Right renal pelvis (tissue), 4 donors: ENCODE data around the gene TNFSF18. TPM values are rescaled to one million over a fixed set of nuclear protein-coding genes. Genes with fewer than 3 reads are reported as not detected.
A peak's percentile ranks its signal among the peaks of the same experiment; 100 is the strongest.
"Not testable (repeated sequence)": the region's sequence is repeated elsewhere in the genome, so short reads cannot be mapped to it uniquely, and the experiment has no call there.

ENCODE experiments used
- DNase-seq, 4 donors: peaks; one replicate each; pipeline ENCODE4 v3.0.0-alpha.2; 2013; ENCODE audit warnings: low read depth in 4 of 4, low spot score in 3 of 4, missing footprints in 1 of 4
- polyA plus RNA-seq, 4 donors: library from polyadenylated mRNA; unstranded; fragments of 120-200 nt; gene quantifications; one replicate each; pipeline ENCODE4 v1.2.1, GENCODE V29; 2013; ENCODE audit not compliant: insufficient read length in 4 of 4

TNFSF18 gene, protein sequence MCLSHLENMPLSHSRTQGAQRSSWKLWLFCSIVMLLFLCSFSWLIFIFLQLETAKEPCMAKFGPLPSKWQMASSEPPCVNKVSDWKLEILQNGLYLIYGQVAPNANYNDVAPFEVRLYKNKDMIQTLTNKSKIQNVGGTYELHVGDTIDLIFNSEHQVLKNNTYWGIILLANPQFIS
- polyA plus RNA-seq = under 1 TPM; 0.10 to 0.30 (median 0.20) TPM

DNA sequence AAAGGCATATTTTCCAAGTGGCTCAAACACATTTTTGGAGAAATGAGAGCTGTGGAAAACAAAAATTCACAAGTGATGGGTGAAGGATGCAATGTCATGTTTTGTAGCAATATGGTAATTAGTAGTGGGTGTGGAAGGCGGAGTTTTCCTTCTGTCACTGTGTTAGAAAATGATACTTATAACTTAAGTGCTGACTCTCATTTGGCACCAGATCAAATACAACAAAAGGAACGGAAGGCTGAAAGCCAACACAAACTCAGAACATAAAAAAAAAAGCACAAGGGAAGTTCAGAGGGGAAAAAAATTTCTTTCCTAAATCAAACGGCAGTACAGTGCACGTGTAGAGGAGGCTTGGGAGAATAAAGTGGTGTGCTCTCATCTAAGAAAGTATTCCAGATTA, at the start of gene TNFSF18:
Gene TNFSF18, minus strand, starts transcription at position 77 of the 400 bp plus-strand sequence. Its CDS starts 45 bp downstream, at position 32.
- DNase-seq = peak; percentile 16 to 52 (median 30)

DNA sequence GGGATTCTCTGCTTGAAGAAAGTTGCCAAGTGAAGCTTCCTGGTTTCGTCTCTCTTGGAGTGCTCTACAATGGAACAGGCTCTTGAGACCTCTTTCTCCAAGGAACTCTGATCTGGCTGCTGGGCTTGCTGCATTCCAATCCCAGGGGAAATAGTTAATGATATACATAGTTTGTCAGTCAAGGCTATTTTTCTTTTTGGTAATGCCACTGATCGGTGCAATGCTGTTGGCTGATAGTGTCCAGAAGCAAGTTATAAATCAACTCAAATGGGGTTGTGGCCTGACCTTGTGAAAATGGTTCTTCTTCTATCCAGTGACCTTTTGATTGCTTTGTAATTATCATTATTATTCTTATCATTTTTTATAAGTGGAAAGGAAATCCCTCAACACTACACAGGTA, 48.4 kb upstream of the TNFSF18 start:
- no peak for DNase-seq

DNA sequence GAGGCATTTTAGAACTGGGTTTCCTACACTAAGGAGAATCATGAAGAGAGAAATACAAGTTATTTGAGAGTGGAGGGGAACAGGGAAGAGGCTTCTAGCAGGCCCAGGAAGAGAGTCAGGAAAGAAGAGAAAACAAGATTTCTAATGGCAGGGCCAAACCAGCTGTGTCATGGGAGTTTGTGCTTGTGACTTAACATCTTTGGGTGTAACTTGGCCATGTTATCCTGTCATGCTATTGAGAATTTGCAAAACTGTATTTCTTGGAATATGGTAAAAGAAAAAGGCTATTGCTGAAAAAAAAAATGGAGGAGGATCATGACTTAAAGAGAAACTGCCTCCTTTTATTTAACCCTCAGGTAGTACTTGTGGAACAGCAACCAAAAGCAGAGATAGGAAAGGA, 47.4 kb upstream of the TNFSF18 start:
- DNase-seq = no peak

DNA sequence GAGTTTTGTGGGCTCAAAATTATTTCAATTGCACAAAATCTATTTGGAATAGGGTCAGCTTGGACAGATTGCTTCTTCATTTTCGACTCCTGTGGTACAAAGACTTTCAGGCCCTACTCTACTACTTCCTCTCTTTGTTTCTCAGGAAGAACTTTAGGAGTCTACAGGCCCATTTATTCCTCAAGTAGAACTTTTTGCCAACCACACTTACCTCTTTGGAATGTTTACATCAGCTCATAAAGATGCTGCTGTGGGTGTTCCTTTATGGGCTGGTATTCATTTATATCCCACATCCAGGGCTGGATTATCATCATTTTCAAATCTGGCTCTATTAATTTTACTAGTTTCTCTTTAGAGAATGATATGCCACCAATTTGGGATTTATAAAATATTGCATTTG, 46.3 kb upstream of the TNFSF18 start:
- no peak for DNase-seq

DNA sequence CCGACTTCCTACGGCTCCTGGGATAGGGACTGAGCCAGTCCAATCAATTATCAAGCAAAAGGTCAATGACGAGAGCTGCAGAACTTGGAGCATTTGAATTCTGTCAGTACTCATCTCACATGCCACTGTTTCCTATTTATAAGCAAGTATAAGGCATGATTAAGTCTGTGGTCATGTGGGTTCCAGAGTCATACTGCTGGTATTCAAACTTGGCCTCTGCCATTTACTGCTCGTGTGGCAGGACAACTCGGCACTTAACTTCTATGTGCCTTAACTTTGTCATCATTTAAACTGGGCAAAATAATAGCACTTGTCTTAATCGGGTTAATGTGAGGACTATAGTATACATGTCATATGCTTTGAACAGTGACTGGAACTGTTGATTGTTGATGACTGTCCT, 44.9 kb upstream of the TNFSF18 start:
- no peak for DNase-seq

DNA sequence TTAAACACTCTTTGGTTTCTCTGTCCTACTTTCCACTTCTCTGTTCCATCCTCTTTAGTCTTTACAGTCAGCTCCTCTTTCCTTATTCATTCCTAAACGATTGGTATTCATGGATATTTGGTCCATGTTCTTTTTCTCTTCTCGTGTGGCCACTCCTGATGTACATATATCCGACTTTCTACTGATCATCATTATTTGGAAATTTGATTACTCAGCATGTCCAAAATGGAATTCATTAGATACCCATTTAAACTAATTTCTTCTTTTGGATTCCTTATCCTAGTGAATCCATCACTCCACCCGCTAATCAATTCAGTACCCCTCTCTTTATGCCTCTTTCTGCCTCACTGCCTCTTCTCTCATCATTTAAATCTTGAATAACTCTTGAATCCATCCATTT, 43.8 kb upstream of the TNFSF18 start:
- DNase-seq = no peak

DNA sequence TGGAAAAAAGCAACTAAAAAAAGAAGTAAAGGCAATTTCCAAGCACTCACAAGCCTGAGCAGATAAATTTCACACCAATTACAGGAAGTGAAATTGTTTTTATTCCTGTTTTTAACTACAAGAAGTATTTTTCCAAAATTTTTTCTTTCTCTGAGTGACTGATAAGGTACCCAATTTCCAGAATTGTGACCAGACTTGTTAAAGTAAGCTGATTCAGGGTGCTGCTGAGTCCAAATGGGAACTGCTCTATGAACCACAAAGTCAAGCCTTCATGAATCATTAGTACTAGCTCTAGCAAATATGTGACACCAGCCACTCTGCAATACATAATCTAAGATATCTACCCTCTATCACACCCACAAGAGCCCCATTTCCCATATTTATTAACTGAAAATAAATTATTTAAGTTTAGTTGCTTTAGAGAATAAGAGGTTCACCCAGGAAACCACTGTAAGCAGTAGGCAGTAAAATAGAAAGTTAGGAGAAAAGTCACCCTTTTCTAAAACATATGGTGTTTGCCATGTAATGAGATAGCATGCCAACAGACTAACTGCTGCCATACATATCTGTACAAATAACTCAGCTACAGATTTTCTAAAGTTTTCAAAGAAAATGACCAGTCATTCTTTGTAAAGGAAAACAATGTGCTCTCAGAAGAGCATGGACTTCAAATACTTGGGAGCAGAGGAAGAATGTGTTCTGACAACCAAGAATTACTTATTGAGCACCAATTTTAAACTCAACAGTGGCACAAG, 43.1 kb upstream of the TNFSF18 start:
- no peak for DNase-seq

DNA sequence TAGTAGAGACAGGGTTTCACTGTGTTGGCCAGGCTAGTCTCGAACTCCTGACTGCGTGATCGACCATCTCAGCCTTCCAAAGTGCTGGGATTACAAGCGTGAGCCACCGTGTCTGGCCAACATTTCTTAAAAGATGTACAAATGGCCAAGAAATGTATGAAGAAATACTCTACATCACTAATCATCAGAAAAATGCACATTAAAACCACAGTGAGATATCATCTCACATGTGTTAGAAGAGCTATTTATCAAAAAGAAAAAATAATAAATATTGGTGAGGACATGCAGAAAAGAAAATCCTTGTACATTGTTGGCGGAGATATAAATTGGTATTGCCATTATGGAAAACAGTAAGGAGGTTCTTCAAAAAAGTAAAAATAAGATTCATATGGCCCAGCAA, 33.6 kb upstream of the TNFSF18 start:
- DNase-seq = no peak

DNA sequence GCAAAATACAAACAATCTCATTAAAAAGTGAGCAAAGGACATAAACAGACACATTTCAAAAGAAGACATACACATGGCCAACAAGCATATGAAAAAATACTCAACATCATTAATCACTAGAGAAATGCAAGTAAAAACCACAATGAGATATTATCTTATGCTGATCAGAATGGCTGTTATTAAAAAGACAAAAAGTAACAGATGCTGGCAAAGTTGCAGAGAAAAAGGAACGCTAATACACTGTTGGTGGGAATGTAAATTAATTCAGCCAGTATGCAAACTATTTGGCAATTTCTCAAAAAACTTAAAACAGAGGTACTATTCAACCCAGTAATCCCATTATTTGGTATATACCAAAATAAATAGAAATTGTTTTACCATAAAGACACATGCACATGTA, 32.2 kb upstream of the TNFSF18 start:
- no peak for DNase-seq

DNA sequence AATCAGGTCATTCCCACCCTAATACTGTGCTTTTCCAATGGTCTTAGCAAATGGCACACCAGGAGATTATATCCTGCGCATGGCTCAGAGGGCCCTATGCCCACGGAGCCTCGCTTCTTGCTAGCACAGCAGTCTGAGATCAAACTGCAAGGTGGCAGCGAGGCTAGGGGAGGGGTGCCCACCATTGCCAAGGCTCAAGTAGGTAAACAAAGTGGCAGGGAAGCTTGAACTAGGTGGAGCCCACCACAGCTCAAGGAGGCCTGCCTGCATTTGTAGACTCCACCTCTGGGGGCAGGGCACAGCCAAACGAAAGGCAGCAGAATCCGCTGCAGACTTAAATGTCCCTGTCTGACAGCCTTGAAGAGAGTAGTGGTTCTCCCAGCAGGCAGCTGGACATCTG, 23.5 kb upstream of the TNFSF18 start:
- DNase-seq = not testable (repeated sequence)

DNA sequence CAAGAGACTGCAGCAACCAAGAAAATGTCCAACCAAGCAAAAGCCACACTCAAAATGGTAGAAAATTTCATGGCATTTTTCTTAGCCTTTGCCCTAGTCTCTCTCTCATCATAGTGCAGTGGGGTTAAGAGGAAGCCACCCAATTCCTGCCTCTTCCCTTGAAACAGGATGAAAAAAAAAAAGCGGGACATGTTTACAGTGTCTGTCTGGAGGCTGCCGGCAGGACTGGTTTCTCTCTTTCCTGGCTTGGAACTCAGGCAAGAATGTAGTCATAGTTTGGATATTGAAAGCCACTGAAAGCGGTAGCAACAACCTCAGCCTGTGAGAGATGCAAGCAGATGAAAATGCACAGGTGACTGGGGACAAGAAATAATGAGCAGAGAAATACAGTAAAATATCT, 13.3 kb upstream of the TNFSF18 start:
- DNase-seq = no peak

DNA sequence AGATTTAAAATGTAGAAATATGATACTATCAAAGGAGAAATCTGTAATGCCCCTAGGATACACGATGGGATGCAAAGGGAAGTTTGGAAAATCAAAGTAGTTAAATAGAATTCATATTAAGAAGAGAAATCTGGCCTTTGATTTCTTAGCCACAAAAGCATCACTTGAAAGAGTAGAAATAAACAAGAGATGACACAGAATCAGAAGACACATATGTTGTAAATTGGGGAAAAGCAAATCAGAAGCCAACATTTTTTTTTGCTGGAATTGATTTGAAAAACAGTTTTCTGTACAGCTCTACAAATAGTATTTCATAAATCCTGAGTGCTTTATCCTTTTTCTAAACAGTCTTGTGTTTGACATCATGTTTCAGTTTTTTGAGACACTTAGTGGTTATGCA, 12.4 kb upstream of the TNFSF18 start:
- DNase-seq = no peak

DNA sequence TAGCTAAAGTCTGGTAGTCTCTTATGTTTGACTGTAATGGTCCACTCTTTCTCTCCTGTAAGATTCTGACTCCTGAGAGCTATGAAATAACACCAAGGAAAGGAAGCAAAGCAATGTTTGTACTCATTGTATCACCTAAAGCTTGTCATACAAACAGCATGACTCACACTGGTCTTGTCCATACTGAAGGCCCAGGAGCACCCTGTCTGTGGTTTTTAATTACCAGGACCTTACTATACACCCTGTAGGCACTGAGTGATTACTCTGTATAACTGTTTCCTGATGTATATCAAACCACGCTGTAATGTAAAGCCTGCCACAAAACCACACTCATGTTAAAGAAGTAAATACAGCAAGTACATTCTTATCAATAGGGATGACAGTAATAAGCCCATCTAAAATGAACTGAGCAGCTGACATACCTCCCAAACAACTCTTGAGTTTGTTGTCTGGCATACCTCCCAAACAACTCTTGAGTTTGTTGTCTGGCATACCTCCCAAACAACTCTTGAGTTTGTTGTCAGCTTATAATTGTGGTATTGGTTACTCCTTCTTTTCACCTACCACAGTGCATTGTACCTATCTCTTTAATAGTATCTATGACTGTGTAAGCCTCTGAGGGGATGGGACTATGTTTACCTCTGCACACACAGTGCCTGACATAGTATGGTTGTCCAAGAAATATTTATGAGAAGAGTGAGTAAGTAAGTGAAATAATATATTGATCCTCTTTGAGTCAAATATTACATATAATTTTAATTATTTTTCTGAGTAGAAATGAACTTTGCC, 11.6 kb upstream of the TNFSF18 start:
- DNase-seq = no peak

DNA sequence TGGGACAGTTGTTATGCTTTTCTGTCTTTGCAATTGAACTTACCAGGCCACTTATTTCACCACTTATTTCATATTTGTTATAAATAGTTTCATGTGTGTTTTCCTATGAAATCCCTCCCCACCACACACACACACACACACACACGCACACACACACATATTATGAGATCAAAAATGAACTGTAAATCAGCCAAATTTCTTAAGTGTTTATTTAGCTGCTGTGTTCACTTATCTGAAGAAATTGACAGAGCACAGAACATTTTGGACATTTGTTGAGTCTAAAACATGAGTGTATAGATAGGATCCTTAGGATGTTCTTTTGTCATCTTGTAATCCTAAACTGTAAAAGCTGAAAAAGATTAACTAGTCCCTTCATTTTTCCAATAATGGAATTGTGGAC, 7.8 kb upstream of the TNFSF18 start:
- DNase-seq = no peak

DNA sequence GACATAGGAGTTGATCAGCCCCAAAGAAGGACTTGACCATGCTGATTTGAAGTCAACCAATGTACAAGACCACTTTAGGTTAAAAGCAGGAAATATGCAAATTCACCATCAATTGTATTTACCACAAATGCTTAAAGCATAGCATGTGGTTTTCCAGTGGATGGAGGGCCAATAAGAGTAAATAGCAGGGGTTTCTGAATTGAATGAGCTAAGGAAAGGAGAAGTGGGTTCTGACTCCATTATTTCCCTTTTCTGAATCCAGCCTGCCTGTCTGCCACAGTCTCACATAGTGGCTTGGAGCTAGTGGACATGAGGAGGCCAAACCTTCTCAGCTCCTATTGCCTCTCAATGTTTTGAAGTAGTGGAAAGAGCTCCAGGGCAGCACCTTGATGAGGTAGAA, 7.2 kb upstream of the TNFSF18 start:
- DNase-seq = no peak

DNA sequence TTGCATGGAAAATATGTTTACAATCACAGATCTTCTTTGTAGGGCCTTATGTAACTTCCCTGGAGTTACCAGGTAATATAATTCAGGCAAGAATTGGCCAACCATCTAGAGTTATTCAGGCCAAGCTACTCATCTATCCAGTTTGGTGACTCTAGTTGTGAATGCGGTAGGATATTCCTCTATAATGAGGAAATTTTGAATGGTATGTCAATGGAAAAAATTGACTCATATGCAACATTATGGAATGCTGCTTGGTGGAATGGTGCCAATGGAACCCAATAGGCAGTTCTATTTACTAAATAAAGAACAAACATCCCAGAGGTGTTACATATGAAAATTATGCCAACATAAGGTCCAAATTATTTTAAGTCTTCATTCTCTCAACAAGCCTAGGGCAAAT, 5.6 kb upstream of the TNFSF18 start:
- no peak for DNase-seq

DNA sequence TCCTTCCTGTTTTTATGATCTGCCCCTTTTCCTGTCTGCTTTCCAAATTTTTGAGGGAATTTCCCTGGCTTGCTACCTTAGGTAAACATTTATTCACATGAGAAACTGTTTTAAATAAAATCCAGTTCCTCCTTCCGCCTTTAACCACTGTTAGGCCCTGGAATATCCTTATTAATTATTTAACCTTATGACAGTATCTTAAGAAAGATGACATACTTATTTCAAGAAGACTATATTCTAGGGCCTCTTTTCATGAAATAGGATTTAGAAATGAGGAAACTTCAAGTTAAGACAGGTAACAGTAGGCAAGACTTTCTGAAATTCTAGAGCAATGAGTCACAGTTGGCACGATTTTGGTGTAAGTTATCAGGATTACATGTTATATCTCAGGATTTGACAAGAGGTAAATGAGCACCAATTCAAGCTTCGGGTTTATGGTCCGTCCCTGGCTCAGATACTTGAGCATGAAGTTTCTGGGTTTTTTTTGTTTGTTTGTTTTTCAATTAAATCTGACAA, 2.0 kb upstream of the TNFSF18 start:
- no peak for DNase-seq

DNA sequence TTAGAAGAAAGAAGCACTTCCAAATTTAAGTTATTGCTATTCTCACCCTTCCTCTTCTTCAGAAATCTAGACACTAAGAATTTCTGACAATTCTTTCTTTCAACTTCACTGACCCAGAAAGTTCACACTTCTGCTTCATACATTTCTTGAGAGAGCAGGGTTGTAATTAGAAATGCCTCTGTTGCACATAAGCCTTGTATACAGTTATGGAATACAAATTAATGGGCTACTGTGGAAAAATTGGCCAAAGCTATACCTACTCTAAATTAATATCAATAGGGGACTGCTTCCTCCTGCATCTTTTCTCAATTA, 1.5 kb downstream of the TNFSF18 start:
- DNase-seq = no peak

DNA sequence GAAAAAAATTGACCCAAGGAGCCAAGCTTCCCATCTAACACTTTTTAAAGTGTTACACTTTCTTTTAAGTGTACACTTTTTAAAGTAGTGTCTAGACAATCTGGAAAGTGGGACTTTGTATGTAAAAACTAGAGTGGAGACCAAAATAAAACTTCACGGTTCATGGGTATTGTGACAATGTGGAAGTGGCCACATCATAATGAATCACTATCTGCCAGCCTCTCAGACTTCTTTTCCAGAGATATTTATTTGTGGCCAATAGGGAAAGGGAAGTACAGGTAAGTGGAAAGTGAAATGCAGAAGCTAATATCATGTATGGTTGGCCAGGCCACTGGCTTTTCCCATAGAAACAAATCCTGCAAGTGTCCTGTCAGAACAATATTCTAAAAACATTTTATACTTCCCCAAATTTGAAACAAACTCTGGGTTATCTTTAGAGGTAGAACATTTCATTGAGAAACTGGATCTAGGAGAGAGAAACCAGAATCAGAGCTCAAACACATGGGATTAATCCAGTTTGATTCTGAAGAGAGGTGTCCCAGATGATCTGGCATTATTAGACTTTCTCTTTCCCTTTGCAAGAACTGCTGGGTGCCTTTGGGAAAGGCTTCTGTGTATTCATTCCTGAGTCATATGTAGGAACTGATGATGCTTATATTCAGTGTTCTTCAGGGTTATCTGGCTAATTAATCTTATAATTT, 2.0 kb downstream of the TNFSF18 start:
- DNase-seq = no peak

DNA sequence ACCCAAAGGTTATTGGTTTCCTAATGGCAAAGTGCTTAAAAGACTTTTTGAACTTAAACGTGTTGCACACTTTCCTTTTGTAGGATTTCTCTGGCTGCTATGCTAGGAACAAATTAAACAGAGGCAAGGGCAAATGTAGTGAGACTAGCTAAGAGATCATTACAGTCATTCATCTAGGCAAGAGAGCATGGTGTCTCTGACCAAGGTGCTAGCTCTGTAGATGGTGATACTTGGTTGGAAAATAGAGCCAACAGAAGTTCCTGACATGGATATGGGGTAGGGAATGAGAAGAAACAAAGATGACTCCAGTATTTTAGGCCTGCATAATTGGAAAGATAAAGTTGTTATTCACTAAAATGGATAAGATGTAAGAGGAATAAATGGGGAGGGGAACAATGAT, 6.1 kb downstream of the TNFSF18 start:
- no peak for DNase-seq

DNA sequence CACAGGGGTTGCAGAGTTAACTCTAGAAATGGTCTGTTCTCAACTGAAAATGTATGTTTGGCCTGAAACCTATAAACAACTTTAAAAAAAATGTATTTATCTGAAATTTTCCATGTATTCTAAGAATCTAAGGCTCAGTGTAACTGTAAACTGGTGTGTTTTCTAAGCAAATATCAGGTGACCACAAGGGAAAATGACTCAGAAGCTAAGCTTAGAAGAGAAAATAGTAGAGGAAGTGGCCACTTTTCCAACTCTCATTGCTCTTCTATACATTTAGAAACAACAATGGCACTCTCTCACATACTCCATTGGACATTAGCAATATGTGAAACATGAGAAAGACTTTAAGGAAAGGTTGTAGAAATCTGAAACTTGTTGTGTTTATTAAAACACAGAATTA, 7.5 kb downstream of the TNFSF18 start:
- DNase-seq = no peak
